Endodermal cell (in vitro differentiated cells): ENCODE data around the gene NDUFAB1. TPM values are rescaled to one million over a fixed set of nuclear protein-coding genes. Genes with fewer than 3 reads are reported as not detected.

Experiments
- DNase-seq: peaks from one replicate; pipeline ENCODE4 v3.0.0-alpha.2; 2017
- H3K27ac ChIP-seq: 2 replicates; pipeline ENCODE4 v1.5.1; 2013; ENCODE audit warnings: mild to moderate bottlenecking, low read depth, low read length, moderate library complexity
- H3K27me3 ChIP-seq: 2 replicates; pipeline ENCODE4 v1.6.1; 2013; ENCODE audit warnings: mild to moderate bottlenecking, low read length, moderate library complexity; ENCODE audit not compliant: insufficient read depth, control insufficient read depth, poor library complexity, severe bottlenecking
- H3K36me3 ChIP-seq: 2 replicates; pipeline ENCODE4 v1.7.0; 2013; ENCODE audit warnings: mild to moderate bottlenecking, low read length, moderate library complexity; ENCODE audit not compliant: control insufficient read depth, insufficient read depth
- H3K4me1 ChIP-seq: one replicate; pipeline ENCODE4 v1.7.0; 2013; ENCODE audit warnings: low read length; ENCODE audit not compliant: control insufficient read depth, insufficient read depth
- H3K4me3 ChIP-seq: 2 replicates; pipeline ENCODE4 v1.5.1; 2013; ENCODE audit warnings: mild to moderate bottlenecking, low read length, moderate library complexity
- H3K9ac ChIP-seq: 2 replicates; pipeline ENCODE4 v1.6.1; 2013; ENCODE audit warnings: mild to moderate bottlenecking, low read length, moderate library complexity; ENCODE audit not compliant: poor library complexity, severe bottlenecking; ENCODE audit errors: extremely low read depth
- H3K9me3 ChIP-seq: 2 replicates; pipeline ENCODE4 v1.6.1; 2013; ENCODE audit warnings: mild to moderate bottlenecking, low read length, moderate library complexity; ENCODE audit not compliant: control insufficient read depth
- H3K27ac Mint-ChIP-seq: 2 replicates; pipeline ENCODE4 v1.8.0; 2020; ENCODE audit warnings: mixed read lengths
- H3K27me3 Mint-ChIP-seq: 2 replicates; pipeline ENCODE4 v1.8.0; 2021; ENCODE audit warnings: mild to moderate bottlenecking, mixed read lengths; ENCODE audit not compliant: insufficient read depth
- H3K36me3 Mint-ChIP-seq: 2 replicates; pipeline ENCODE4 v1.8.0; 2020; ENCODE audit warnings: low read depth, mixed read lengths
- H3K4me1 Mint-ChIP-seq: 2 replicates; pipeline ENCODE4 v1.8.0; 2020; ENCODE audit warnings: mixed read lengths
- H3K4me3 Mint-ChIP-seq: 2 replicates; pipeline ENCODE4 v1.8.0; 2020; ENCODE audit warnings: mild to moderate bottlenecking, moderate library complexity, mixed read lengths
- H3K9me3 Mint-ChIP-seq: 2 replicates; pipeline ENCODE4 v1.8.0; 2020; ENCODE audit warnings: mild to moderate bottlenecking, mixed read lengths
- CTCF ChIP-seq: fragments of 200-600 bp; sonication (generic); conservative IDR thresholded peaks from 2 replicates; pipeline ENCODE4 v1.5.0; 2021; ENCODE audit warnings: antibody characterized with exemption, mild to moderate bottlenecking
- WGBS, 2 experiments: methylation state at CpG; one replicate each; pipeline versions ENCODE4 v1.1.5 to v1.1.7; 2013; ENCODE audit warnings: missing lambda C conversion rate in 2 of 2, mixed read lengths in 1 of 2; ENCODE audit not compliant: insufficient coverage in 1 of 2, insufficient read length in 1 of 2; 5-methylcytosine and 5-hydroxymethylcytosine counted together
- long read RNA-seq, 4 experiments: library from polyadenylated mRNA in 2 of 4; library from RNA in 1 of 4; library from capped mRNA in 1 of 4; stranded (forward) in 3 of 4; unstranded in 1 of 4; transcript quantifications; one replicate each; pipeline ENCODE4 v2.0.0, GENCODE V29; 2020 to 2021; ENCODE audit warnings: inconsistent platforms in 1 of 4
- polyA plus RNA-seq, 2 experiments: library from polyadenylated mRNA; stranded (reverse); fragments of 50-300 nt; gene quantifications; one replicate each; pipeline ENCODE4 v1.2.3, GENCODE V29; 2013
- total RNA-seq, 2 donors: library from RNA; stranded (reverse); fragmentation: NEBNext Ultra II Directional in 1 of 2; extraction: Animal tissue kit (Norgen Biotek cat#: 25700) in 1 of 2; gene quantifications; 2 replicates in 1 of 2; 3 replicates in 1 of 2; pipeline ENCODE4 v1.2.1, GENCODE V29; 2021

NDUFAB1 gene
- 100 to 1,000 TPM; 106 to 120 TPM for total RNA-seq
- 145 TPM for polyA plus RNA-seq (2013, experiment 1 of 2)
- polyA plus RNA-seq (2013, experiment 2 of 2), result 125 TPM
- long read RNA-seq, experiment 1, transcript NDUFAB1-201 (5 exons, 717 nt), result major isoform, 82 of 93 reads
- long read RNA-seq, experiment 1, partial matches to known transcripts, result 7 of 93 reads
- long read RNA-seq, experiment 1, other reads (novel, unspliced or antisense), result 3 of 93 reads
- long read RNA-seq, experiment 2, transcript NDUFAB1-201 (5 exons, 717 nt), result major isoform, 127 of 130 reads
- long read RNA-seq, experiment 2, partial matches to known transcripts, result 2 of 130 reads
- long read RNA-seq, experiment 2, other reads (novel, unspliced or antisense), result 0 of 130 reads
- long read RNA-seq, experiment 3, transcript NDUFAB1-201 (5 exons, 717 nt), result major isoform, 32 of 33 reads
- long read RNA-seq, experiment 3, partial matches to known transcripts, result 1 of 33 reads
- long read RNA-seq, experiment 3, other reads (novel, unspliced or antisense), result 0 of 33 reads
- long read RNA-seq, experiment 4, partial matches to known transcripts, result 0 of 4 reads
- long read RNA-seq, experiment 4, other reads (novel, unspliced or antisense), result 0 of 4 reads

- peak within 1 kb of the TSS; percentile 74 for H3K27ac ChIP-seq
- Mint-ChIP-seq H3K27ac (peak within 1 kb of the TSS; percentile 64), H3K36me3 (peaks cover 25% of the 10 kb centered on the region), H3K4me3 (peak within 1 kb of the TSS; percentile 81), H3K9me3 (no peaks in the 10 kb centered on the region), H3K4me1 (peaks cover 18% of the 10 kb centered on the region), H3K27me3 (no peaks in the 10 kb centered on the region)
- peaks cover 2% of the 10 kb centered on the region for H3K4me1 ChIP-seq
- H3K9me3 ChIP-seq, result no peaks in the 10 kb centered on the region
- TF ChIP-seq CTCF, result peak; percentile 99
- 3 to 6% methylated on average over 46 to 65 of the region's 67 CpGs for WGBS, 2 experiments
- peak; percentile 96 for DNase-seq
- H3K36me3 ChIP-seq, result peaks cover 23% of the 10 kb centered on the region
- H3K9ac ChIP-seq, result peak within 1 kb of the TSS; percentile 91
- H3K4me3 ChIP-seq, result peak within 1 kb of the TSS; percentile 100
- no peaks in the 10 kb centered on the region for H3K27me3 ChIP-seq
Measured at GRCh38 chr16:23595951-23596720, at the start of gene NDUFAB1. Gene NDUFAB1 (minus strand): TSS chr16:23596316. CDS start chr16:23596290, 26 bp downstream.

- Mint-ChIP-seq H3K27me3 (no peaks in the 10 kb centered on the region), H3K4me1 (peaks cover 15% of the 10 kb centered on the region), H3K36me3 (peaks cover 32% of the 10 kb centered on the region), H3K4me3 (peak overlapping the region; percentile 99), H3K9me3 (no peaks in the 10 kb centered on the region), H3K27ac (peak overlapping the region; percentile 97)
- Histone ChIP-seq H3K9ac (peak overlapping the region; percentile 86), H3K36me3 (peaks cover 34% of the 10 kb centered on the region), H3K9me3 (no peaks in the 10 kb centered on the region), H3K27me3 (no peaks in the 10 kb centered on the region), H3K4me1 (peaks cover 7% of the 10 kb centered on the region), H3K4me3 (peak overlapping the region; percentile 94), H3K27ac (no peak overlapping the region)
- TF ChIP-seq CTCF, result no peak
- WGBS, 2 experiments, result 69 to 71% methylated on average over 10 to 14 of the region's 14 CpGs
- no peak for DNase-seq
Measured at GRCh38 chr16:23642246-23642774, 46.2 kb upstream of the NDUFAB1 start.
